Panc1 (cell line): ENCODE results near the gene DNAJA4. TPM values are rescaled to one million over a fixed set of nuclear protein-coding genes. Genes with fewer than 3 reads are reported as not detected.

Experiments used
- ATAC-seq: fragments of 200-7000 bp; cut with Tn5 transposase; 2 replicates; pipeline ENCODE4 v1.9.1; 2020; ENCODE audit warnings: mild to moderate bottlenecking, moderate library complexity
- BruUV-seq: library from RNA; stranded (reverse); fragments of 400-500 nt; replicated peaks from 2 replicates; lab custom pipeline; 2021; lab: Mats Ljungman, UMichigan
- CTCF ChIA-PET: fragments of 300-600 bp; sonication (Branson Sonifier 250); formaldehyde crosslinking; loops from one replicate; lab custom pipeline; 2022; ENCODE audit warnings: antibody characterized with exemption; lab: Charles Lee
- POLR2A ChIA-PET: fragments of 300-600 bp; sonication (Branson Sonifier 250); formaldehyde crosslinking; loops from one replicate; lab custom pipeline; 2022; ENCODE audit warnings: antibody characterized with exemption; lab: Charles Lee
- DNase-seq: peaks from one replicate; pipeline ENCODE4 v3.0.0-alpha.2; 2010; ENCODE audit warnings: low read depth, low spot score
- H3K27ac ChIP-seq: 2 replicates; pipeline ENCODE4 v1.5.1; 2011; ENCODE audit warnings: mild to moderate bottlenecking, low read length, inconsistent platforms
- H3K27me3 ChIP-seq: fragments of 200-500 bp; sonication (Bioruptor generic); 2 replicates; pipeline ENCODE4 v1.6.0; 2014; ENCODE audit warnings: low read length, inconsistent platforms; ENCODE audit not compliant: control insufficient read depth, insufficient read depth
- H3K36me3 ChIP-seq: fragments of 200-500 bp; sonication (Bioruptor generic); 2 replicates; pipeline ENCODE4 v1.5.1; 2014; ENCODE audit warnings: inconsistent platforms, mild to moderate bottlenecking, low read length, moderate library complexity; ENCODE audit not compliant: control insufficient read depth, insufficient read depth
- H3K4me1 ChIP-seq: 2 replicates; pipeline ENCODE4 v1.5.1; 2011; ENCODE audit warnings: inconsistent platforms, mild to moderate bottlenecking, low read length, moderate library complexity; ENCODE audit not compliant: control insufficient read depth, insufficient read depth
- H3K4me3 ChIP-seq, 2 experiments: 2 replicates each; pipeline ENCODE4 v1.5.1; 2011 to 2012; ENCODE audit warnings: low read depth in 2 of 2, low read length in 2 of 2, mild to moderate bottlenecking in 2 of 2, inconsistent platforms in 1 of 2, moderate library complexity in 1 of 2
- H3K9me3 ChIP-seq: fragments of 200-500 bp; sonication (Bioruptor generic); 2 replicates; pipeline ENCODE4 v1.5.1; 2014; ENCODE audit warnings: low read depth, mild to moderate bottlenecking, inconsistent platforms, low read length, moderate library complexity; ENCODE audit not compliant: control insufficient read depth, insufficient read depth
- CTCF ChIP-seq: fragments of 450-650 bp; IDR thresholded peaks from 2 replicates; pipeline ENCODE4 v1.5.1; 2017; ENCODE audit warnings: mild to moderate bottlenecking
- REST ChIP-seq, 2 experiments: IDR thresholded peaks; 2 replicates each; pipeline ENCODE4 v1.6.1; 2011 to 2012; ENCODE audit warnings: low read depth in 2 of 2, control low read depth in 1 of 2, low read length in 1 of 2, mild to moderate bottlenecking in 1 of 2, moderate library complexity in 1 of 2; ENCODE audit not compliant: insufficient read depth in 1 of 2
- SIN3A ChIP-seq: IDR thresholded peaks from 2 replicates; pipeline ENCODE4 v1.6.1; 2012; ENCODE audit warnings: low read depth, mild to moderate bottlenecking, low read length, moderate library complexity, borderline replicate concordance; ENCODE audit not compliant: insufficient read depth
- TCF7L2 ChIP-seq: IDR thresholded peaks from 2 replicates; pipeline ENCODE4 v1.6.1; 2011; ENCODE audit warnings: mild to moderate bottlenecking, low read depth, low read length, inconsistent platforms
- in situ Hi-C: cut with HindIII; loops from 2 replicates; pipeline ENCODE4 v1.10.0; 2016; ENCODE audit warnings: low sequenced_read_pairs, low pct_unique_long_range_greater_than_20kb
- intact Hi-C: fragments of 100-400 bp; cut with micrococcal nuclease; formaldehyde crosslinking; loops from one replicate; pipeline ENCODE4 v1.10.0; 2022; ENCODE audit not compliant: unreplicated experiment
- total RNA-seq: library from RNA; stranded (reverse); gene quantifications from one replicate; pipeline ENCODE4 v1.2.1, GENCODE V29; 2021; ENCODE audit not compliant: unreplicated experiment

Gene DNAJA4
- total RNA-seq, 1 experiment from 2014 or later: 11.1 TPM

- TF ChIP-seq TCF7L2 (no peak), SIN3A (no peak)
- Histone ChIP-seq H3K4me3 (peak overlapping the region; percentile 43 to 49), H3K27me3 (no peaks in the 10 kb centered on the region), H3K9me3 (no peaks in the 10 kb centered on the region), H3K4me1 (peaks cover 12% of the 10 kb centered on the region), H3K27ac (peak overlapping the region; percentile 29; the same call in 1 of the 2 replicates), H3K36me3 (no peaks in the 10 kb centered on the region)
- DNase-seq: no peak
- peak; percentile 13; the same call in 1 of the 2 replicates for ATAC-seq
- no TSS peak for BruUV-seq
- POLR2A ChIA-PET: no interaction called here
- intact Hi-C loops (no loop called here), in situ Hi-C loops (loop anchor here (25.0 kb wide), 1 partner anchor 127 kb away; the partner anchor contains the start of genes CIB2 and IDH3A)
- CTCF ChIA-PET: interaction anchor here (0.5 kb wide), 1 partner anchor 23 kb away, joined by 6 read pairs; no protein-coding TSS in a partner anchor
These were observed 457 bp upstream of the DNAJA4 start for GRCh38 chr15:78263907-78264303.

GRCh38 chr15:78265137-78265460 is 737 bp downstream of the DNAJA4 start:
- in situ Hi-C loops: loop anchor here (25.0 kb wide), 1 partner anchor 128 kb away; the partner anchor contains the start of genes CIB2 and IDH3A
- intact Hi-C loops: no loop called here
- H3K27ac ChIP-seq: peak overlapping the region; percentile 69

More at GRCh38 chr15:78265137-78265460, 737 bp downstream of the DNAJA4 start:
- Histone ChIP-seq H3K36me3 (no peaks in the 10 kb centered on the region), H3K27me3 (no peaks in the 10 kb centered on the region), H3K9me3 (no peaks in the 10 kb centered on the region), H3K4me3 (peak overlapping the region; percentile 49 to 61), H3K4me1 (peaks cover 12% of the 10 kb centered on the region)
- DNase-seq (no peak), ATAC-seq (no peak)
- CTCF ChIA-PET: no interaction called here
- no TSS peak for BruUV-seq
- POLR2A ChIA-PET: no interaction called here
- TF ChIP-seq REST (IDR thresholded peaks at IDR 0.05; ENCODE audit: insufficient read depth in 1 of 2, low read depth in 2 of 2, low read length in 1 of 2): no peak
- peak; percentile 14 for TF ChIP-seq CTCF
